SU-DHL-6 (cell line): ENCODE measurements around the gene SLC44A3.

Experiments used
- EZH2phosphoT487 ChIP-seq: fragments of 200-600 bp; sonication (generic), shearing (Covaris generic); conservative IDR thresholded peaks from 2 replicates; pipeline ENCODE4 v1.6.1; 2018; ENCODE audit warnings: mild to moderate bottlenecking, antibody characterized with exemption, low read length, moderate library complexity, mixed read lengths
- TF ChIP-seq, protein P1 (sequence below): fragments of 200-600 bp; sonication (generic); IDR thresholded peaks from one replicate; pipeline ENCODE4 v1.5.1; 2017; ENCODE audit warnings: antibody characterized with exemption, mild to moderate bottlenecking, low read length, moderate library complexity; ENCODE audit not compliant: insufficient read depth, poor library complexity, severe bottlenecking

GRCh38 chr1:94801919-94802546 lies 18.1 kb upstream of the SLC44A3 start:
- TF ChIP-seq, protein P1, sequence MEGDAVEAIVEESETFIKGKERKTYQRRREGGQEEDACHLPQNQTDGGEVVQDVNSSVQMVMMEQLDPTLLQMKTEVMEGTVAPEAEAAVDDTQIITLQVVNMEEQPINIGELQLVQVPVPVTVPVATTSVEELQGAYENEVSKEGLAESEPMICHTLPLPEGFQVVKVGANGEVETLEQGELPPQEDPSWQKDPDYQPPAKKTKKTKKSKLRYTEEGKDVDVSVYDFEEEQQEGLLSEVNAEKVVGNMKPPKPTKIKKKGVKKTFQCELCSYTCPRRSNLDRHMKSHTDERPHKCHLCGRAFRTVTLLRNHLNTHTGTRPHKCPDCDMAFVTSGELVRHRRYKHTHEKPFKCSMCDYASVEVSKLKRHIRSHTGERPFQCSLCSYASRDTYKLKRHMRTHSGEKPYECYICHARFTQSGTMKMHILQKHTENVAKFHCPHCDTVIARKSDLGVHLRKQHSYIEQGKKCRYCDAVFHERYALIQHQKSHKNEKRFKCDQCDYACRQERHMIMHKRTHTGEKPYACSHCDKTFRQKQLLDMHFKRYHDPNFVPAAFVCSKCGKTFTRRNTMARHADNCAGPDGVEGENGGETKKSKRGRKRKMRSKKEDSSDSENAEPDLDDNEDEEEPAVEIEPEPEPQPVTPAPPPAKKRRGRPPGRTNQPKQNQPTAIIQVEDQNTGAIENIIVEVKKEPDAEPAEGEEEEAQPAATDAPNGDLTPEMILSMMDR = no peak
- TF ChIP-seq EZH2phosphoT487 = no peak
